ENCODE results near the gene PRM1. TPM values are rescaled to one million over a fixed set of nuclear protein-coding genes. Genes with fewer than 3 reads are reported as not detected.

Gene PRM1
- total and polyA plus RNA-seq, 2 of the 13 experiments (the other 11 are each of a cell fraction or from before 2014, with no cell fraction given) = not detected

DNA sequence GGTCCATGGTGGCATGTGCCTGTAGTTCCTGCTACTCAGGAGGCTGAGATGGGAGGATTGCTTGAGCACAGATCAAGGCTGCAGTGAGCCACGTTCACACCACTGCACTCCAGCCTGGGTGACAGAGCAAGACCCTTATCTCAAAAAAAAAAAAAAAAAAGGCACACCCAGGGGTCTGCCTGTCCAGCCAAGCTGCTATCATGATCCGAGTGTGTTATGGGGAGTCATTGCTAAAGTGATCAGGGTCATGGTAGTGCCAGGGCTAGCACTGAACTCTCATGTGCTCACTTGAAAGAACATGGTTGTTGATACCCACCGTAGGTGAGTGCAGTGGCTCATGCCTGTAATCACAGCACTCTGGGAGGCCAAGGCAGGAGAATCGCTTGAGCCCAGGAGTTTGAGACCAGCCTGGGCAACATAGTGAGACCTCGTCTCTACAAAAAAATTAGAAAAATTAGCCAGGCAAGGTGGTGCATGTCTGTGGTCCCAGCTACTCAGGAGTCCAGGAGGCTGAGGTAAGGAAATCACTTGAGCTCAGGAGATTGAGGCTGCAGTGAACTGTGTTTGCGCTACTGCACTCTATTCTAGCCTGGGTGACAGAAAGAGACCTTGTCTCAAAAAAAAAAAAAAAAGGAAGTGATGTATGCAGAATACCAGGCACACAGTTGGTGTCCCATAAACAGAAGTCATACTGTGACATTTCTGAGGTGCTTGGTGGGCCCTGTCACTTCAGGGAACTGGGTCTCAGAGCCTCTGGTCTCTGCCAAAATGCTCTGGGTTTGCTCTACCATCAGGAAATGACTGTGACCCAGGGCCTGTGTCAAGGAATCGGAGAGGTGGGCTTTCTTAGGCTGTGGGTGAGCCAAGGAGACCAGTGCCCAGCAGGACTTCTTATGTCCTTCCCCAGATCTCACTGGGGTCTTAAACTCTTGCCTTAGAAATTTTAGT, 2.2 kb downstream of the PRM1 start (continued):
- TF ChIP-seq, protein P1, sequence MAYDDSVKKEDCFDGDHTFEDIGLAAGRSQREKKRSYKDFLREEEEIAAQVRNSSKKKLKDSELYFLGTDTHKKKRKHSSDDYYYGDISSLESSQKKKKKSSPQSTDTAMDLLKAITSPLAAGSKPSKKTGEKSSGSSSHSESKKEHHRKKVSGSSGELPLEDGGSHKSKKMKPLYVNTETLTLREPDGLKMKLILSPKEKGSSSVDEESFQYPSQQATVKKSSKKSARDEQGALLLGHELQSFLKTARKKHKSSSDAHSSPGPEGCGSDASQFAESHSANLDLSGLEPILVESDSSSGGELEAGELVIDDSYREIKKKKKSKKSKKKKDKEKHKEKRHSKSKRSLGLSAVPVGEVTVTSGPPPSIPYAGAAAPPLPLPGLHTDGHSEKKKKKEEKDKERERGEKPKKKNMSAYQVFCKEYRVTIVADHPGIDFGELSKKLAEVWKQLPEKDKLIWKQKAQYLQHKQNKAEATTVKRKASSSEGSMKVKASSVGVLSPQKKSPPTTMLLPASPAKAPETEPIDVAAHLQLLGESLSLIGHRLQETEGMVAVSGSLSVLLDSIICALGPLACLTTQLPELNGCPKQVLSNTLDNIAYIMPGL (CRISPR knock-in tag; IDR thresholded peaks at IDR 0.05; ENCODE audit: borderline replicate concordance in 1 of 2, low read depth in 1 of 2) = peak in 1 of 2 experiments; percentile 31; a peak in 1 of 4 replicates
- TF ChIP-seq POLR2G (IDR thresholded peaks at IDR 0.05; ENCODE audit: low read depth, low read length) (peak; percentile 74; the same call in 1 of the 2 replicates), MAF1 (CRISPR knock-in tag; IDR thresholded peaks at IDR 0.05; ENCODE audit: borderline replicate concordance) (0 out of 2 replicates have a peak, but pooled peaks have one; percentile 23), ZNF772 (CRISPR knock-in tag; IDR thresholded peaks at IDR 0.05) (peak; percentile 63; the same call in 1 of the 2 replicates), ZNF225 (CRISPR knock-in tag; IDR thresholded peaks at IDR 0.05) (0 out of 2 replicates have a peak, but pooled peaks have one; percentile 38), TGIF2 (CRISPR knock-in tag; IDR thresholded peaks at IDR 0.05) (0 out of 2 replicates have a peak, but pooled peaks have one; percentile 9), CC2D1A (CRISPR knock-in tag; IDR thresholded peaks at IDR 0.05) (0 out of 2 replicates have a peak, but pooled peaks have one; percentile 52), ADNP (CRISPR knock-in tag; IDR thresholded peaks at IDR 0.05) (no peak), THYN1 (CRISPR knock-in tag; IDR thresholded peaks at IDR 0.05; ENCODE audit: borderline replicate concordance, low read depth) (0 out of 2 replicates have a peak, but pooled peaks have one; percentile 41), MAZ (IDR thresholded peaks at IDR 0.05; ENCODE audit: borderline replicate concordance, low read depth, low read length) (no peak), MAZ (CRISPR knock-in tag; IDR thresholded peaks at IDR 0.05; ENCODE audit: low read depth) (peak; percentile 29; the same call in 1 of the 2 replicates), SMAD9 (CRISPR knock-in tag; IDR thresholded peaks at IDR 0.05) (no peak), SOX5 (CRISPR knock-in tag; IDR thresholded peaks at IDR 0.05; ENCODE audit: borderline replicate concordance) (no peak), AKAP8 (CRISPR knock-in tag; IDR thresholded peaks at IDR 0.05) (0 out of 2 replicates have a peak, but pooled peaks have one; percentile 9)
- TF ChIP-seq, protein P2, sequence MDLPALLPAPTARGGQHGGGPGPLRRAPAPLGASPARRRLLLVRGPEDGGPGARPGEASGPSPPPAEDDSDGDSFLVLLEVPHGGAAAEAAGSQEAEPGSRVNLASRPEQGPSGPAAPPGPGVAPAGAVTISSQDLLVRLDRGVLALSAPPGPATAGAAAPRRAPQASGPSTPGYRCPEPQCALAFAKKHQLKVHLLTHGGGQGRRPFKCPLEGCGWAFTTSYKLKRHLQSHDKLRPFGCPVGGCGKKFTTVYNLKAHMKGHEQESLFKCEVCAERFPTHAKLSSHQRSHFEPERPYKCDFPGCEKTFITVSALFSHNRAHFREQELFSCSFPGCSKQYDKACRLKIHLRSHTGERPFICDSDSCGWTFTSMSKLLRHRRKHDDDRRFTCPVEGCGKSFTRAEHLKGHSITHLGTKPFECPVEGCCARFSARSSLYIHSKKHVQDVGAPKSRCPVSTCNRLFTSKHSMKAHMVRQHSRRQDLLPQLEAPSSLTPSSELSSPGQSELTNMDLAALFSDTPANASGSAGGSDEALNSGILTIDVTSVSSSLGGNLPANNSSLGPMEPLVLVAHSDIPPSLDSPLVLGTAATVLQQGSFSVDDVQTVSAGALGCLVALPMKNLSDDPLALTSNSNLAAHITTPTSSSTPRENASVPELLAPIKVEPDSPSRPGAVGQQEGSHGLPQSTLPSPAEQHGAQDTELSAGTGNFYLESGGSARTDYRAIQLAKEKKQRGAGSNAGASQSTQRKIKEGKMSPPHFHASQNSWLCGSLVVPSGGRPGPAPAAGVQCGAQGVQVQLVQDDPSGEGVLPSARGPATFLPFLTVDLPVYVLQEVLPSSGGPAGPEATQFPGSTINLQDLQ (CRISPR knock-in tag; IDR thresholded peaks at IDR 0.05) = 0 out of 2 replicates have a peak, but pooled peaks have one; percentile 69
- TF ChIP-seq, protein P3, sequence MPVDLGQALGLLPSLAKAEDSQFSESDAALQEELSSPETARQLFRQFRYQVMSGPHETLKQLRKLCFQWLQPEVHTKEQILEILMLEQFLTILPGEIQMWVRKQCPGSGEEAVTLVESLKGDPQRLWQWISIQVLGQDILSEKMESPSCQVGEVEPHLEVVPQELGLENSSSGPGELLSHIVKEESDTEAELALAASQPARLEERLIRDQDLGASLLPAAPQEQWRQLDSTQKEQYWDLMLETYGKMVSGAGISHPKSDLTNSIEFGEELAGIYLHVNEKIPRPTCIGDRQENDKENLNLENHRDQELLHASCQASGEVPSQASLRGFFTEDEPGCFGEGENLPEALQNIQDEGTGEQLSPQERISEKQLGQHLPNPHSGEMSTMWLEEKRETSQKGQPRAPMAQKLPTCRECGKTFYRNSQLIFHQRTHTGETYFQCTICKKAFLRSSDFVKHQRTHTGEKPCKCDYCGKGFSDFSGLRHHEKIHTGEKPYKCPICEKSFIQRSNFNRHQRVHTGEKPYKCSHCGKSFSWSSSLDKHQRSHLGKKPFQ (CRISPR knock-in tag; IDR thresholded peaks at IDR 0.05; ENCODE audit: insufficient replicate concordance) = peak; percentile 11
- TF ChIP-seq, protein P4, sequence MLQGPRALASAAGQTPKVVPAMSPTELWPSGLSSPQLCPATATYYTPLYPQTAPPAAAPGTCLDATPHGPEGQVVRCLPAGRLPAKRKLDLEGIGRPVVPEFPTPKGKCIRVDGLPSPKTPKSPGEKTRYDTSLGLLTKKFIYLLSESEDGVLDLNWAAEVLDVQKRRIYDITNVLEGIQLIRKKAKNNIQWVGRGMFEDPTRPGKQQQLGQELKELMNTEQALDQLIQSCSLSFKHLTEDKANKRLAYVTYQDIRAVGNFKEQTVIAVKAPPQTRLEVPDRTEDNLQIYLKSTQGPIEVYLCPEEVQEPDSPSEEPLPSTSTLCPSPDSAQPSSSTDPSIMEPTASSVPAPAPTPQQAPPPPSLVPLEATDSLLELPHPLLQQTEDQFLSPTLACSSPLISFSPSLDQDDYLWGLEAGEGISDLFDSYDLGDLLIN (CRISPR knock-in tag; IDR thresholded peaks at IDR 0.05; ENCODE audit: borderline replicate concordance) = 0 out of 2 replicates have a peak, but pooled peaks have one; percentile 17
- TF ChIP-seq, protein P5, sequence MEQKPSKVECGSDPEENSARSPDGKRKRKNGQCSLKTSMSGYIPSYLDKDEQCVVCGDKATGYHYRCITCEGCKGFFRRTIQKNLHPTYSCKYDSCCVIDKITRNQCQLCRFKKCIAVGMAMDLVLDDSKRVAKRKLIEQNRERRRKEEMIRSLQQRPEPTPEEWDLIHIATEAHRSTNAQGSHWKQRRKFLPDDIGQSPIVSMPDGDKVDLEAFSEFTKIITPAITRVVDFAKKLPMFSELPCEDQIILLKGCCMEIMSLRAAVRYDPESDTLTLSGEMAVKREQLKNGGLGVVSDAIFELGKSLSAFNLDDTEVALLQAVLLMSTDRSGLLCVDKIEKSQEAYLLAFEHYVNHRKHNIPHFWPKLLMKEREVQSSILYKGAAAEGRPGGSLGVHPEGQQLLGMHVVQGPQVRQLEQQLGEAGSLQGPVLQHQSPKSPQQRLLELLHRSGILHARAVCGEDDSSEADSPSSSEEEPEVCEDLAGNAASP (CRISPR knock-in tag; IDR thresholded peaks at IDR 0.05; ENCODE audit: borderline replicate concordance) = no peak
